Esophagus (tissue), 2 donors: ENCODE data around the gene HOXD3. TPM values are rescaled to one million over a fixed set of nuclear protein-coding genes. Genes with fewer than 3 reads are reported as not detected.
A peak's percentile ranks its signal among the peaks of the same experiment; 100 is the strongest.

Source experiments
- H3K27ac ChIP-seq, 2 donors: one replicate each; pipeline ENCODE4 v1.5.1; 2013; ENCODE audit warnings: low read depth in 2 of 2, mild to moderate bottlenecking in 2 of 2, inconsistent platforms in 1 of 2, low read length in 1 of 2, moderate library complexity in 1 of 2
- H3K27me3 ChIP-seq, 2 donors: one replicate each; pipeline ENCODE4 v1.6.1; 2013; ENCODE audit warnings: low read length in 2 of 2, control low read depth in 1 of 2, mild to moderate bottlenecking in 1 of 2; ENCODE audit not compliant: insufficient read depth in 2 of 2, control insufficient read depth in 1 of 2
- H3K36me3 ChIP-seq, 2 donors: one replicate each; pipeline ENCODE4 v1.6.1; 2013; ENCODE audit warnings: low read length in 1 of 2; ENCODE audit not compliant: control insufficient read depth in 2 of 2, insufficient read depth in 2 of 2
- H3K4me1 ChIP-seq, 2 donors: one replicate each; pipeline ENCODE4 v1.6.1; 2013; ENCODE audit warnings: low read length in 1 of 2; ENCODE audit not compliant: control insufficient read depth in 2 of 2, insufficient read depth in 2 of 2
- H3K4me3 ChIP-seq, 2 donors: one replicate each; pipeline ENCODE4 v1.5.1; 2013; ENCODE audit warnings: low read length in 2 of 2, mild to moderate bottlenecking in 2 of 2, low read depth in 1 of 2, moderate library complexity in 1 of 2
- H3K9me3 ChIP-seq, 2 donors: one replicate each; pipeline ENCODE4 v1.6.1; 2013; ENCODE audit warnings: mild to moderate bottlenecking in 2 of 2, low read depth in 1 of 2, low read length in 1 of 2, moderate library complexity in 1 of 2; ENCODE audit not compliant: control insufficient read depth in 2 of 2, insufficient read depth in 1 of 2
- WGBS, 2 donors: extraction: QIAGEN DNeasy Blood & Tissue Kit; methylation state at CpG; one replicate each; pipeline ENCODE4 v1.1.7; 2013; 5-methylcytosine and 5-hydroxymethylcytosine counted together
- polyA plus RNA-seq, 2 donors: library from polyadenylated mRNA; stranded (reverse); fragments of 200-250 nt; gene quantifications; one replicate each; pipeline ENCODE4 v1.2.3, GENCODE V29; 2013
- donor health status: healthy with polysubstance abuse.
- donor health status: Bipolar disorder and iron deficiency.

HOXD3 gene
- polyA plus RNA-seq, 2 donors, result 0.35 to 0.77 TPM

- Histone ChIP-seq H3K36me3 (no peaks in the 10 kb centered on the region), H3K4me1 (peaks cover 2 to 6% of the 10 kb centered on the region in 2 donors), H3K27me3 (peaks cover 0 to 24% of the 10 kb centered on the region in 2 donors), H3K9me3 (peaks cover 0 to 2% of the 10 kb centered on the region in 2 donors), H3K4me3 (peak overlapping the region; percentile 37 to 52), H3K27ac (no peak overlapping the region)
- 20 to 21% methylated on average over 41 of the region's 41 CpGs for WGBS, 2 donors
Observed at GRCh38 chr2:176139661-176140512, 17.2 kb upstream of the HOXD3 start.

- Histone ChIP-seq H3K4me3 (peak overlapping the region; percentile 37 to 52), H3K27me3 (peaks cover 0 to 25% of the 10 kb centered on the region in 2 donors), H3K27ac (no peak overlapping the region), H3K4me1 (peaks cover 2 to 6% of the 10 kb centered on the region in 2 donors), H3K9me3 (peaks cover 0 to 2% of the 10 kb centered on the region in 2 donors), H3K36me3 (no peaks in the 10 kb centered on the region)
- WGBS, 2 donors, result 7 to 10% methylated on average over 47 to 48 of the region's 48 CpGs
Observed at GRCh38 chr2:176140513-176141317, 16.4 kb upstream of the HOXD3 start.

DNA sequence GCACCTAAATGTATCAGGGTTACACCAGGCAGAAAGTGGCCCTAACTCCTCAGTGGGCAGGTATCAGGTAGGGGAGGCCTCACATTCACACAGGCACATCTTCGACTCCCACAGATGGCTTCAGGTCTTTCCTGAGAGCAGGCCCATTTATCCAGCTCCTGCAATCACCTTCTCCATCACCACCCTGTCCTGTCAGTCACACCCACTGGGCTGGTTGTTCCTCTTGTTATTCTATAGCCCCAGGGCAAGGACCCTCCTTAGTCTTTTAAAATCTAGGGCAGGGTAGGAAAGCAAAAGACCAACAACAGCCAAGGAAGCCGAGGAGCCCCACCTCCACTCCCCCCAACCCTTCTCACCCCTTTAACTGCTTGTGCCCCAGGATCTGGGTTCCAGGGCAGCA, 14.8 kb upstream of the HOXD3 start:
- WGBS, 2 donors, result 86 to 91% methylated on average over 2 of the region's 2 CpGs
- H3K9me3 ChIP-seq, result peaks cover 0 to 2% of the 10 kb centered on the region in 2 donors
- no peak overlapping the region for H3K4me3 ChIP-seq
- H3K4me1 ChIP-seq, result peaks cover 0 to 2% of the 10 kb centered on the region in 2 donors
- H3K27ac ChIP-seq, result no peak overlapping the region
- peaks cover 0 to 27% of the 10 kb centered on the region in 2 donors for H3K27me3 ChIP-seq
- no peaks in the 10 kb centered on the region for H3K36me3 ChIP-seq

- H3K4me3 ChIP-seq, result no peak overlapping the region
- peaks cover 2 to 9% of the 10 kb centered on the region in 2 donors for H3K9me3 ChIP-seq
- H3K4me1 ChIP-seq, result peaks cover 0 to 2% of the 10 kb centered on the region in 2 donors
- H3K36me3 ChIP-seq, result no peaks in the 10 kb centered on the region
- H3K27ac ChIP-seq, result no peak overlapping the region
- WGBS, 2 donors, result 42 to 62% methylated on average over 4 of the region's 4 CpGs
- peaks cover 0 to 26% of the 10 kb centered on the region in 2 donors for H3K27me3 ChIP-seq
Observed at GRCh38 chr2:176145085-176145969, 11.8 kb upstream of the HOXD3 start.

DNA sequence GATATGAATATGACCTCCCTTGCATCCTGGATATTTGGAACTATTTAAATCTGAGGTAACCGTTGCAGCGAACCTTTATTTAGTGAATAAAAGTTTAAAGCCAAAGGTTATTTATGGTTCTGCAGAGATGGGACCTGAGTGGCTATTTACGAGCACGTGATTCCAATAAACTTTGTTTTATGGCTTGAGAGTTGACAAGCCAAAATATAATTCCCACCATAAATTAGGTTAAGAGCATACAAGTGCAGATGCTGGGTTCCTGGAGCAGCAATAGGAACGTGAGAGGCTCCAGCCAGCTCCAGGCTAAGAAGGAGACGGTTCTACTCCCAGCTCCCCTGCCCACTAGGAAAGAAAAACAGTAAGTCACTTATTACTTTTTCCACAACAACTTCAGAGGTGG, 11.0 kb upstream of the HOXD3 start:
- H3K27me3 ChIP-seq, result peaks cover 0 to 30% of the 10 kb centered on the region in 2 donors

DNA sequence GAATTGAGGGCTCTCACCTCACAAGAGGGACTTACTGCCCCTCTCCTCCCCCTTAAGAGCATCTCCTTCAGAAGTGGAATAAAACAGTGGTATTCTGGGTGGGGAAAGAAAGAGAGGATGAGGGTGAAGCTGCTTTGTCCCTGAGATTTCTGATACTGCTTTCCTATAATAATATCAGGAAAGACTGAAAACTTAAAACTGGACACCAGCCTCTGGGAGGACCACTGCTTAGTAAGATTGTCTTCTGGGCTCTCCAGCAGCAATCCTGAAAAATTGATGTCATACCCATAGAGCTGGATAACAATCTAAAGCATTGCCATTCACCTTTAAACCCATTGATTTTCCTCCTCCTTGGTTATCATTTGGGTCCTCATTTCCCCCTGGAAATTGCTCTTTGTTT, 10.5 kb upstream of the HOXD3 start:
- no peaks in the 10 kb centered on the region for H3K36me3 ChIP-seq
- H3K27ac ChIP-seq, result no peak overlapping the region
- peaks cover 4 to 35% of the 10 kb centered on the region in 2 donors for H3K27me3 ChIP-seq
- no peaks in the 10 kb centered on the region for H3K4me1 ChIP-seq
- peaks cover 2 to 12% of the 10 kb centered on the region in 2 donors for H3K9me3 ChIP-seq
- H3K4me3 ChIP-seq, result no peak overlapping the region

More for the DNA sequence above, 11.0 kb upstream of the HOXD3 start:
- no peaks in the 10 kb centered on the region for H3K4me1 ChIP-seq
- 32 to 38% methylated on average over 6 of the region's 6 CpGs for WGBS, 2 donors
- no peaks in the 10 kb centered on the region for H3K36me3 ChIP-seq
- no peak overlapping the region for H3K27ac ChIP-seq
- peaks cover 2 to 12% of the 10 kb centered on the region in 2 donors for H3K9me3 ChIP-seq
- no peak overlapping the region for H3K4me3 ChIP-seq

DNA sequence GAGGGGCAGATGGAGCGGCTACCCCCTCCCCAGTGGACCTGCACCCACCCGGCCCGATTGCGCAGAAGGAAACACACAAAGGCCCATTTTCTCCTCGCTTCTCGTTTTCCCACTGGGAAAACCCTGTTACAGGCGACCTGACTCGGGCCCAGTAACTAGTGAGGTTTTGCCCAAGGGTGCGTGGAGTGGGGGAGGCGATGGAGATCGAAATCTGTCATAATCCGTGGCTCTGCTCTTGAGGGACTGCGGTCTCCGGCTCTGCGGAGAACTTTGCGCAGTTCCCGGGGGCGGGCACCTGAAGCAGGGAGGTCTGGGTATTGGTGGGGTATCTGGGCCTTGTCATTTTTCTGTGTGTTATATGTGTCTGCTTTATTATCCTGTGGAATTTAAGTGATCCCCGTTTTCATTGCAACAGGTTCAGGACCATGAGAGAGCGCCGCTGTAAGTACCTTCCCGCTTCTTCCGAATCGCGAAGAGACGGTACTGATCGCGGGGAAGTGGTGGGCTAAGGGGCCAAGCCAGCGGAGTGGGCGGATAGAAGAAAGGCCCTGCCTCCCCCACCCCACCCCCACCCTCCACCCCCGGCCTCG, 9.8 kb upstream of the HOXD3 start:
- H3K9me3 ChIP-seq, result peaks cover 2 to 12% of the 10 kb centered on the region in 2 donors
- no peaks in the 10 kb centered on the region for H3K36me3 ChIP-seq
- WGBS, 2 donors, result 32 to 34% methylated on average over 32 of the region's 32 CpGs
- peaks cover 0 to 2% of the 10 kb centered on the region in 2 donors for H3K4me1 ChIP-seq
- peaks cover 4 to 42% of the 10 kb centered on the region in 2 donors for H3K27me3 ChIP-seq
- H3K27ac ChIP-seq, result no peak overlapping the region
- no peak overlapping the region for H3K4me3 ChIP-seq

GRCh38 chr2:176147800-176148496, 9.2 kb upstream of the HOXD3 start:
- Histone ChIP-seq H3K27me3 (peaks cover 4 to 46% of the 10 kb centered on the region in 2 donors), H3K4me3 (no peak overlapping the region), H3K9me3 (peaks cover 2 to 12% of the 10 kb centered on the region in 2 donors), H3K36me3 (no peaks in the 10 kb centered on the region), H3K4me1 (peaks cover 0 to 3% of the 10 kb centered on the region in 2 donors), H3K27ac (no peak overlapping the region)
- 19 to 25% methylated on average over 31 of the region's 31 CpGs for WGBS, 2 donors
